Hepatocyte (in vitro differentiated cells): Measurements from ENCODE around the gene COL15A1.

Source experiments
- CTCF ChIP-seq: fragments of 200-600 bp; sonication (generic); IDR thresholded peaks from 2 replicates; pipeline ENCODE4 v1.5.1; 2016; ENCODE audit warnings: antibody characterized with exemption, mild to moderate bottlenecking; ENCODE audit not compliant: poor library complexity
- EZH2 ChIP-seq: fragments of 200-600 bp; sonication (generic); IDR thresholded peaks from 2 replicates; pipeline ENCODE4 v1.6.1; 2016; ENCODE audit warnings: antibody characterized with exemption, mild to moderate bottlenecking, borderline replicate concordance
- EZH2phosphoT487 ChIP-seq: fragments of 200-600 bp; sonication (generic); IDR thresholded peaks from one replicate; pipeline ENCODE4 v1.6.1; 2018; ENCODE audit warnings: antibody characterized with exemption, mild to moderate bottlenecking, low read depth, moderate library complexity; ENCODE audit not compliant: unreplicated experiment, severe bottlenecking

GRCh38 chr9:99113414-99114048 is 169.8 kb downstream of the COL15A1 start:
- TF ChIP-seq CTCF: no peak
- no peak for TF ChIP-seq EZH2phosphoT487
- no peak for TF ChIP-seq EZH2
